HepG2 (cell line): ENCODE data around the gene PDGFA. TPM values are rescaled to one million over a fixed set of nuclear protein-coding genes. Genes with fewer than 3 reads are reported as not detected.

Experiments
- ATAC-seq: fragments of 200-7000 bp; cut with Tn5 transposase; 3 replicates; pipeline ENCODE4 v1.9.1; 2020; ENCODE audit warnings: mild to moderate bottlenecking, moderate library complexity
- BruUV-seq: library from RNA; stranded (reverse); fragments of 400-500 nt; replicated peaks from 2 replicates; lab custom pipeline; 2021; lab: Mats Ljungman, UMichigan
- CTCF ChIA-PET: fragments of 300-600 bp; formaldehyde crosslinking; extraction: SDS; loops from one replicate; lab custom pipeline; 2021; ENCODE audit warnings: low total read pairs, inconsistent platforms, low intra/inter-chr PET ratio; lab: Yijun Ruan, JAX
- POLR2A ChIA-PET: fragments of 350-600 bp; sonication (Branson Sonifier 250); formaldehyde crosslinking; loops from one replicate; lab custom pipeline; 2020; ENCODE audit warnings: antibody characterized with exemption, inconsistent platforms; lab: Yijun Ruan, JAX
- DNase-seq: peaks from one replicate; pipeline ENCODE4 v3.0.0-alpha.2; 2015; ENCODE audit warnings: low spot score
- FAIRE-seq: peaks from 3 replicates; lab custom pipeline; 2011; peaks lifted over from hg19 to GRCh38; lab: Jason Lieb, UNC
- H2AFZ ChIP-seq: one replicate; pipeline ENCODE4 v1.6.1; 2011; ENCODE audit warnings: low read length, inconsistent platforms
- H3K27ac ChIP-seq: fragments of 300-600 bp; 3 replicates; pipeline ENCODE4 v1.8.0; 2011; ENCODE audit warnings: mixed run types, mild to moderate bottlenecking, mixed read lengths, low read length, inconsistent platforms; ENCODE audit not compliant: insufficient read depth; ENCODE audit errors: extremely low read length
- H3K27me3 ChIP-seq, 2 experiments: fragments of 200-600 bp in 1 of 2; 2 replicates in 1 of 2; 3 replicates in 1 of 2; pipeline versions ENCODE4 v1.6.0 to v1.8.0; 2011; ENCODE audit warnings: low read length in 2 of 2, mild to moderate bottlenecking in 2 of 2, moderate library complexity in 2 of 2, inconsistent platforms in 1 of 2; ENCODE audit not compliant: insufficient read depth in 2 of 2, control insufficient read depth in 1 of 2
- H3K36me3 ChIP-seq, 2 experiments: fragments of 200-600 bp in 1 of 2; replicated peaks in 1 of 2; 2 replicates in 1 of 2; 3 replicates in 1 of 2; pipeline versions ENCODE4 v1.5.1 to v1.8.0; 2011; ENCODE audit warnings: low read length in 2 of 2, inconsistent platforms in 1 of 2; ENCODE audit not compliant: insufficient read depth in 2 of 2, control insufficient read depth in 1 of 2
- H3K4me1 ChIP-seq: 2 replicates; pipeline ENCODE4 v1.5.1; 2012; ENCODE audit warnings: low read length, inconsistent platforms; ENCODE audit not compliant: insufficient read depth
- H3K4me2 ChIP-seq: 2 replicates; pipeline ENCODE4 v1.6.0; 2011; ENCODE audit warnings: low read depth, low read length, inconsistent platforms
- H3K4me3 ChIP-seq, 3 experiments: fragments of 200-600 bp in 1 of 3; sonication (generic), shearing (Covaris generic) in 1 of 3; replicated peaks in 1 of 3; 2 replicates each; pipeline ENCODE4 v1.5.1; 2011 to 2016; ENCODE audit warnings: low read length in 3 of 3, inconsistent platforms in 2 of 3, low read depth in 2 of 3, mild to moderate bottlenecking in 2 of 3, control low read depth in 1 of 3, mixed read lengths in 1 of 3; ENCODE audit not compliant: insufficient read depth in 1 of 3
- H3K79me2 ChIP-seq: one replicate; pipeline ENCODE4 v1.6.1; 2011; ENCODE audit warnings: low read length, inconsistent platforms; ENCODE audit not compliant: insufficient read depth
- H3K9ac ChIP-seq: 2 replicates; pipeline ENCODE4 v1.6.0; 2011; ENCODE audit warnings: mild to moderate bottlenecking, low read depth, low read length, inconsistent platforms; ENCODE audit not compliant: insufficient read depth
- H3K9me3 ChIP-seq: 2 replicates; pipeline ENCODE4 v1.5.1; 2012; ENCODE audit warnings: mild to moderate bottlenecking, low read length
- H4K20me1 ChIP-seq: 2 replicates; pipeline ENCODE4 v1.6.0; 2011; ENCODE audit warnings: inconsistent platforms, mild to moderate bottlenecking, low read length, moderate library complexity; ENCODE audit not compliant: insufficient read depth
- EED ChIP-seq: sonication (generic); formaldehyde crosslinking; IDR thresholded peaks from 2 replicates; pipeline ENCODE4 v1.5.0; 2020; ENCODE audit warnings: mild to moderate bottlenecking, missing genetic modification reagents
- GLI4 ChIP-seq: sonication (generic); formaldehyde crosslinking; IDR thresholded peaks from 2 replicates; pipeline ENCODE4 v1.5.1; 2020; ENCODE audit warnings: missing genetic modification reagents, mild to moderate bottlenecking, moderate library complexity, borderline replicate concordance
- HDAC1 ChIP-seq: sonication (generic); formaldehyde crosslinking; IDR thresholded peaks from 2 replicates; pipeline ENCODE4 v1.5.1; 2020; ENCODE audit warnings: mild to moderate bottlenecking, missing genetic modification reagents
- NFRKB ChIP-seq: fragments of 450-650 bp; IDR thresholded peaks from 2 replicates; pipeline ENCODE4 v1.6.1; 2017
- SALL2 ChIP-seq: sonication (generic); formaldehyde crosslinking; IDR thresholded peaks from 2 replicates; pipeline ENCODE4 v1.8.1; 2023; ENCODE audit warnings: mild to moderate bottlenecking, missing genetic modification reagents, inconsistent platforms
- YEATS2 ChIP-seq: sonication (generic); formaldehyde crosslinking; IDR thresholded peaks from 2 replicates; pipeline ENCODE4 v1.4.0; 2020; ENCODE audit warnings: missing genetic modification reagents, borderline replicate concordance
- ZBTB20 ChIP-seq: sonication (generic); formaldehyde crosslinking; IDR thresholded peaks from 2 replicates; pipeline ENCODE4 v1.8.1; 2023; ENCODE audit warnings: missing genetic modification reagents, low read depth, mild to moderate bottlenecking, borderline replicate concordance
- ZBTB7B ChIP-seq: sonication (generic); formaldehyde crosslinking; IDR thresholded peaks from 2 replicates; pipeline ENCODE4 v1.4.0; 2020; ENCODE audit warnings: missing genetic modification reagents
- ZNF30 ChIP-seq: sonication (generic); formaldehyde crosslinking; IDR thresholded peaks from 2 replicates; pipeline ENCODE4 v1.5.0; 2020; ENCODE audit warnings: mild to moderate bottlenecking, missing genetic modification reagents
- ZNF746 ChIP-seq: sonication (generic); formaldehyde crosslinking; IDR thresholded peaks from 2 replicates; pipeline ENCODE4 v1.8.0; 2022; ENCODE audit warnings: mild to moderate bottlenecking, missing genetic modification reagents
- WGBS: methylation state at CpG from one replicate; pipeline ENCODE4 v1.1.6; 2017; ENCODE audit warnings: low lambda C conversion rate; 5-methylcytosine and 5-hydroxymethylcytosine counted together
- in situ Hi-C: cut with HindIII; loops from 2 replicates; pipeline ENCODE4 v1.10.0; 2017; ENCODE audit warnings: low pct_unique_long_range_greater_than_20kb; ENCODE audit not compliant: extremely low pct_ligation_motif_present
- intact Hi-C: fragments of 100-400 bp; cut with micrococcal nuclease; formaldehyde crosslinking; loops from one replicate; pipeline ENCODE4 v1.10.0; 2022; ENCODE audit not compliant: unreplicated experiment
- polyA plus RNA-seq, 8 experiments: library from polyadenylated mRNA; depleted of rRNA in 3 of 8; stranded (reverse) in 7 of 8; unstranded in 1 of 8; fragments of >200 nt; fragmentation: Illumina TruSeq in 4 of 8; extraction: Trizol in 4 of 8; gene quantifications; 2 replicates each; pipeline versions ENCODE4 v1.2.1 to v1.2.3, GENCODE V29; 2011 to 2016; ENCODE audit warnings: low read depth in 4 of 8, missing spikeins in 1 of 8, mixed read lengths in 1 of 8; ENCODE audit not compliant: insufficient read depth in 1 of 8
- total RNA-seq, 5 experiments: library from RNA; depleted of rRNA; stranded (reverse); fragments of >200 nt; fragmentation: Illumina TruSeq; extraction: Trizol; gene quantifications; 2 replicates each; pipeline ENCODE4 v1.2.3, GENCODE V29; 2016; ENCODE audit warnings: low read depth in 1 of 5

The PDGFA gene
- total and polyA plus RNA-seq, 2 of the 13 experiments (the other 11 are each of a cell fraction or from before 2014, with no cell fraction given), result 1.5 to 3.4 TPM

DNA sequence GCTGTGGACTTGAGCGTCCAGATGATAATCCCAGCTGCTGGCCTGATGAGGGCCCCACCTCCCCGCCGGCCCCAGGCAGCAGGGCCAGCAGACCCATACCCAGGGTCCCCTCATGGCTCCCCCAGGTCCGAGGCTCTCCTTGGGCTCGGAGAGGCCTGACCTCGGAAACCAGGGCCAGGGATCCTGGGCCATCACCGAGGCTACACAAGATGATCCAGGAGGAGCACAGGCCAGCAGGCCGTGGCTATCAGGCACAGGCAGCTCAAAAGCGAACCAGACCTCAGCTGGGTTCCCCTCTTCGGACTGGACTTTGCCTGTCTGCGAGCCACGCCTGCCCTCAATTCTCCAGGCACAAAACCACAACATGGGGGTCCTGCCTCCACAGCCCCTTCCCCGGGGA, 17.4 kb downstream of the PDGFA start:
- intact Hi-C loops, result loop anchor here (5.0 kb wide), 1 partner anchor 65 kb away; no protein-coding TSS in a partner anchor
- Histone ChIP-seq H3K79me2 (no peaks in the 10 kb centered on the region), H3K9me3 (no peaks in the 10 kb centered on the region), H3K4me1 (peaks cover 38% of the 10 kb centered on the region), H3K4me3 (no peak overlapping the region), H2AFZ (no peak overlapping the region), H4K20me1 (peaks cover 5% of the 10 kb centered on the region; the same call in 1 of the 2 replicates), H3K9ac (no peak overlapping the region)
- ChIA-PET CTCF (no interaction called here), POLR2A (interaction anchor here (2.0 kb wide), 1 partner anchor 10 kb away, joined by 5 read pairs; no protein-coding TSS in a partner anchor)
- FAIRE-seq, result no peak
- no peak for ATAC-seq
- 57% methylated on average over 8 of the region's 13 CpGs for WGBS
- BruUV-seq, result no TSS peak
- TF ChIP-seq ZNF746 (CRISPR knock-in tag) (no peak), GLI4 (CRISPR knock-in tag) (no peak), NFRKB (no peak), HDAC1 (no peak), ZBTB7B (CRISPR knock-in tag) (no peak), SALL2 (CRISPR knock-in tag) (no peak), ZNF30 (no peak), EED (CRISPR knock-in tag) (no peak), ZBTB20 (no peak)
- TF ChIP-seq, all 625 proteins: peak for 0
- no peaks in the 10 kb centered on the region for H3K36me3 ChIP-seq
- H3K27ac ChIP-seq, result no peak overlapping the region
- peak overlapping the region; percentile 29; the same call in 1 of the 2 replicates for H3K4me2 ChIP-seq
- DNase-seq, result no peak
- H3K27me3 ChIP-seq, result no peaks in the 10 kb centered on the region
- in situ Hi-C loops, result no loop called here

DNA sequence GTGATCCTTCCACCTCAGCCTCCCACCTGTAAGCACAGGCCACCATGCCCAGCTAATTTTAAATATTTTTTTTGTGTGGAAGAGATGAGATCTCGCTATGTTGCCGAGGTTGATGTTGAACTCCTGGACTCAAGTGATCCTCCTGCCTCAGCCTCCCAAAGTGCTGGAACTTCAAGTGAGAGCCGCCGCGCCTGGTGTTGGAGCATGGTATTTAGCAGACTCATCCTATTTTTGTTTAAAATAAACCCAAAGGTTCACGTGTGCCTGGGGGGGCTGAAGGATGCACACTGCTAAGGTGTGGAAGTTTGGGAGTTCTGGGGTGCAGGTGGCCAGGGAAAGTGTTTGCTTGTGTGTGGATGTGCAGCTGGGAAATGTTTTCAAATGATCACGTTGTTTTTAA, 18.1 kb downstream of the PDGFA start:
- H3K27ac ChIP-seq, result no peak overlapping the region
- ATAC-seq, result no peak
- FAIRE-seq, result no peak
- no peak for TF ChIP-seq YEATS2 (CRISPR knock-in tag)
- TF ChIP-seq, all 625 proteins: peak for 0
- H3K4me3 ChIP-seq, result no peak overlapping the region
- H4K20me1 ChIP-seq, result peaks cover 5% of the 10 kb centered on the region; the same call in 1 of the 2 replicates
- in situ Hi-C loops (no loop called here), intact Hi-C loops (loop anchor here (5.0 kb wide), 1 partner anchor 64 kb away; no protein-coding TSS in a partner anchor)
- H3K4me1 ChIP-seq, result peaks cover 38% of the 10 kb centered on the region
- WGBS, result 88% methylated on average over 7 of the region's 7 CpGs
- H3K27me3 ChIP-seq, result no peaks in the 10 kb centered on the region
- DNase-seq, result no peak
- no peak overlapping the region for H2AFZ ChIP-seq
- no peaks in the 10 kb centered on the region for H3K79me2 ChIP-seq
- H3K9ac ChIP-seq, result no peak overlapping the region
- ChIA-PET CTCF (no interaction called here), POLR2A (no interaction called here)
- no TSS peak for BruUV-seq
- no peak overlapping the region for H3K4me2 ChIP-seq
- H3K9me3 ChIP-seq, result no peaks in the 10 kb centered on the region
- H3K36me3 ChIP-seq, result no peaks in the 10 kb centered on the region
